HEK293 (cell line): ENCODE results near the gene KLK15.

Experiments used
- GLI4 ChIP-seq: fragments of 450-650 bp; formaldehyde crosslinking; IDR thresholded peaks from 2 replicates; pipeline ENCODE4 v1.5.1; 2016; ENCODE audit warnings: missing biosample characterization, missing genetic modification characterization
- HIC1 ChIP-seq: fragments of 450-650 bp; formaldehyde crosslinking; IDR thresholded peaks from 2 replicates; pipeline ENCODE4 v1.5.1; 2016; ENCODE audit warnings: missing biosample characterization, missing genetic modification characterization
- HOXA7 ChIP-seq: sonication (generic); formaldehyde crosslinking; IDR thresholded peaks from 2 replicates; pipeline ENCODE4 v1.8.1; 2022; ENCODE audit warnings: missing genetic modification reagents, borderline replicate concordance
- KLF10 ChIP-seq: fragments of 450-650 bp; IDR thresholded peaks from 2 replicates; pipeline ENCODE4 v1.5.1; 2018; ENCODE audit warnings: missing biosample characterization, mild to moderate bottlenecking, missing genetic modification characterization
- SALL2 ChIP-seq: fragments of 450-650 bp; formaldehyde crosslinking; IDR thresholded peaks from 2 replicates; pipeline ENCODE4 v1.5.0; 2017; ENCODE audit warnings: missing biosample characterization, mild to moderate bottlenecking, missing genetic modification characterization, borderline replicate concordance
- SCRT2 ChIP-seq: fragments of 450-650 bp; formaldehyde crosslinking; IDR thresholded peaks from 2 replicates; pipeline ENCODE4 v1.5.1; 2016; ENCODE audit warnings: missing biosample characterization, missing genetic modification characterization
- ZBTB20 ChIP-seq: fragments of 450-650 bp; formaldehyde crosslinking; IDR thresholded peaks from 2 replicates; pipeline ENCODE4 v1.5.1; 2016; ENCODE audit warnings: missing biosample characterization, missing genetic modification characterization
- ZBTB26 ChIP-seq: fragments of 450-650 bp; formaldehyde crosslinking; optimal IDR thresholded peaks from 2 replicates; pipeline ENCODE3; 2016; ENCODE audit warnings: missing biosample characterization, mild to moderate bottlenecking, missing genetic modification characterization
- ZBTB49 ChIP-seq: fragments of 450-650 bp; formaldehyde crosslinking; IDR thresholded peaks from 2 replicates; pipeline ENCODE4 v1.5.1; 2016; ENCODE audit warnings: missing biosample characterization, missing genetic modification characterization, low read depth
- ZBTB7A ChIP-seq: fragments of 450-650 bp; formaldehyde crosslinking; IDR thresholded peaks from 2 replicates; pipeline ENCODE4 v1.5.1; 2016; ENCODE audit warnings: low read depth, missing biosample characterization, missing genetic modification characterization
- ZFP37 ChIP-seq: fragments of 450-650 bp; formaldehyde crosslinking; IDR thresholded peaks from 2 replicates; pipeline ENCODE4 v1.5.1; 2016; ENCODE audit warnings: missing biosample characterization, missing genetic modification characterization
- ZFP41 ChIP-seq: fragments of 450-650 bp; formaldehyde crosslinking; IDR thresholded peaks from 2 replicates; pipeline ENCODE4 v1.5.1; 2016; ENCODE audit warnings: missing biosample characterization, missing genetic modification characterization, borderline replicate concordance
- ZFP69B ChIP-seq: fragments of 450-650 bp; formaldehyde crosslinking; IDR thresholded peaks from 2 replicates; pipeline ENCODE4 v1.5.1; 2016; ENCODE audit warnings: missing biosample characterization, missing genetic modification characterization
- ZIC2 ChIP-seq: fragments of 450-650 bp; formaldehyde crosslinking; IDR thresholded peaks from 2 replicates; pipeline ENCODE4 v1.5.1; 2016; ENCODE audit warnings: missing biosample characterization, missing genetic modification characterization
- ZNF114 ChIP-seq: fragments of 450-650 bp; formaldehyde crosslinking; IDR thresholded peaks from 2 replicates; pipeline ENCODE4 v1.5.0; 2017; ENCODE audit warnings: missing biosample characterization, missing genetic modification characterization
- ZNF138 ChIP-seq: fragments of 450-650 bp; formaldehyde crosslinking; IDR thresholded peaks from 2 replicates; pipeline ENCODE4 v1.5.1; 2016; ENCODE audit warnings: missing biosample characterization, missing genetic modification characterization, borderline replicate concordance
- ZNF18 ChIP-seq: fragments of 450-650 bp; formaldehyde crosslinking; IDR thresholded peaks from 2 replicates; pipeline ENCODE4 v1.5.1; 2016; ENCODE audit warnings: missing biosample characterization, missing genetic modification characterization
- ZNF292 ChIP-seq: fragments of 450-650 bp; formaldehyde crosslinking; IDR thresholded peaks from 2 replicates; pipeline ENCODE4 v1.5.1; 2016; ENCODE audit warnings: low read depth, missing biosample characterization, missing genetic modification characterization, borderline replicate concordance
- ZNF324 ChIP-seq: fragments of 450-650 bp; formaldehyde crosslinking; IDR thresholded peaks from 2 replicates; pipeline ENCODE4 v1.5.1; 2016; ENCODE audit warnings: missing biosample characterization, missing genetic modification characterization
- ZNF433 ChIP-seq: fragments of 450-650 bp; formaldehyde crosslinking; IDR thresholded peaks from 2 replicates; pipeline ENCODE4 v1.5.1; 2016; ENCODE audit warnings: missing biosample characterization, missing genetic modification characterization, low read depth
- ZNF518A ChIP-seq: fragments of 450-650 bp; formaldehyde crosslinking; conservative IDR thresholded peaks from 2 replicates; pipeline ENCODE4 v1.5.1; 2016; ENCODE audit warnings: low read depth, missing biosample characterization, missing genetic modification characterization
- ZNF548 ChIP-seq: fragments of 450-650 bp; formaldehyde crosslinking; IDR thresholded peaks from 2 replicates; pipeline ENCODE4 v1.5.1; 2016; ENCODE audit warnings: missing biosample characterization, missing genetic modification characterization
- ZNF571 ChIP-seq: fragments of 450-650 bp; formaldehyde crosslinking; IDR thresholded peaks from 2 replicates; pipeline ENCODE4 v1.5.0; 2017; ENCODE audit warnings: missing biosample characterization, missing genetic modification characterization
- ZNF626 ChIP-seq: fragments of 450-650 bp; sonication (Bioruptor Pico); formaldehyde crosslinking; IDR thresholded peaks from 2 replicates; pipeline ENCODE4 v1.5.1; 2018; ENCODE audit warnings: missing biosample characterization, missing genetic modification characterization, inconsistent platforms
- ZNF670 ChIP-seq: fragments of 450-650 bp; formaldehyde crosslinking; IDR thresholded peaks from 2 replicates; pipeline ENCODE4 v1.5.1; 2016; ENCODE audit warnings: missing biosample characterization, missing genetic modification characterization, low read depth
- ZNF677 ChIP-seq: fragments of 450-650 bp; IDR thresholded peaks from 2 replicates; pipeline ENCODE4 v1.5.0; 2018; ENCODE audit warnings: missing biosample characterization, mild to moderate bottlenecking, missing genetic modification characterization, moderate library complexity
- ZNF747 ChIP-seq: fragments of 450-650 bp; formaldehyde crosslinking; IDR thresholded peaks from 2 replicates; pipeline ENCODE4 v1.5.1; 2016; ENCODE audit warnings: missing biosample characterization, missing genetic modification characterization
- ZNF792 ChIP-seq: fragments of 450-650 bp; formaldehyde crosslinking; IDR thresholded peaks from 2 replicates; pipeline ENCODE4 v1.5.1; 2016; ENCODE audit warnings: missing biosample characterization, missing genetic modification characterization

KLK15 gene

GRCh38 chr19:50835785-50836542 lies 2.6 kb upstream of the KLK15 start (continued):
- no peak for TF ChIP-seq ZBTB7A (tag by site-specific recombination)
- TF ChIP-seq ZNF677 (tag by site-specific recombination): no peak
- TF ChIP-seq HOXA7 (CRISPR knock-in tag): no peak
- no peak for TF ChIP-seq ZNF626 (tag by site-specific recombination)
- TF ChIP-seq ZBTB20 (tag by site-specific recombination): peak; percentile 84
- TF ChIP-seq ZNF114 (tag by site-specific recombination): no peak
- TF ChIP-seq GLI4 (tag by site-specific recombination): no peak
- no peak for TF ChIP-seq ZBTB49 (tag by site-specific recombination)
- no peak for TF ChIP-seq ZNF571 (tag by site-specific recombination)
- no peak for TF ChIP-seq ZNF792 (tag by site-specific recombination)
- no peak; the same call in 1 of the 2 replicates for TF ChIP-seq KLF10
- no peak for TF ChIP-seq ZNF548 (tag by site-specific recombination)
- TF ChIP-seq ZNF670 (tag by site-specific recombination): no peak
- TF ChIP-seq HIC1 (tag by site-specific recombination): no peak
- peak; percentile 46; the same call in 1 of the 2 replicates for TF ChIP-seq ZIC2 (tag by site-specific recombination)
- no peak for TF ChIP-seq SCRT2
- no peak for TF ChIP-seq ZNF138 (tag by site-specific recombination)
- TF ChIP-seq ZFP41 (tag by site-specific recombination): no peak
- no peak for TF ChIP-seq SALL2
- TF ChIP-seq ZNF433: no peak
- TF ChIP-seq ZNF324: no peak
- TF ChIP-seq ZNF747 (tag by site-specific recombination): no peak
- TF ChIP-seq ZFP37: no peak; the same call in 1 of the 2 replicates
- TF ChIP-seq ZBTB26 (tag by site-specific recombination): peak; percentile 82
- peak; percentile 93 for TF ChIP-seq ZFP69B (tag by site-specific recombination)
- TF ChIP-seq ZNF292 (tag by site-specific recombination): no peak
- TF ChIP-seq ZNF518A (tag by site-specific recombination): no peak
- TF ChIP-seq ZNF18: no peak
